ENCODE measurements around the gene UAP1L1. TPM values are rescaled to one million over a fixed set of nuclear protein-coding genes. Genes with fewer than 3 reads are reported as not detected.

The UAP1L1 gene
- total and polyA plus RNA-seq, 4 donors = 3.5 to 8.1 (median 5.3) TPM

DNA sequence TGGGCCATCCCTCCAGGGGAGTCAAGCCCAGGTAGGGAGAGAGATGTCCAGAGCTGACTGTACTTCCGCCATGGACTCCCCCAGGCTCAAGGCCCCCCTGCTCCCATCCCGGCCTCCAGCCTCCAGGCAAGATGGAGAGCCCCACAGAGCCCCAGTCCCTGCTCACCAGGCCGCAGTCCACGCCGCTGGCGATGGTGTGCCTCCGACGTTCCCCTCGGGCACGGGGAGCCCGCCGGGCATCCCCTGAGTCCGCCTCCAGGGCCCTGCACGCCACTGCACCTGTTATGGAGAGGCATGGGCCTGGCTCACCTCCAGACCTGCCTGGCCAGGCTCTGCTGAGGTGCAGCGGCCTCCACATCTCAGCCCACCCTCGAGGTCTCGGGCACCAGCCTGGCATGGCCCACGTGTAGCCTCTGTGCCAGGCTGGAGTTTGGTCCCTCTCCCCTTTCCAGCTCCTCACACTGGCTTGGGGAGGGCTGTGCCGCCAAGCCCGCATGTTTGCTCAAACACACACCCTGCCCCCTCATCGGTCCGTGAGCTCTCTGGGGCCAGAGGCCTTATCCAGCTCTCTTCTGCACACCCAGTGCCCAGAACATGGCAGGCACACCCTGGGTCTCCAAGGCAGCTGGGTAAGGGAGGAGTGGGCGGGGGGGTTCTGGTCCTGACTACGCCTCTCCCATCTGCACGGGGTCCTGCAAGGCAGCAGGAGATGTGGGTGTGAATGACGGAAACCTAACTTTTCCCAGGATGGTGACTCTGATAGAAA, 11.0 kb upstream of the UAP1L1 start:
- Histone ChIP-seq H3K36me3 (ENCODE audit: control insufficient read depth, insufficient read depth, low read length) (peaks cover 42% of the 10 kb centered on the region), H3K4me1 (ENCODE audit: control insufficient read depth, insufficient read depth, low read length) (peaks cover 48% of the 10 kb centered on the region), H3K27ac (ENCODE audit: low read depth, low read length) (no peak overlapping the region), H3K27me3 (ENCODE audit: control insufficient read depth, insufficient read depth, low read length) (peaks cover 6% of the 10 kb centered on the region), H3K9me3 (ENCODE audit: control insufficient read depth, insufficient read depth, low read length) (no peaks in the 10 kb centered on the region), H3K4me3 (ENCODE audit: low read depth, low read length) (no peak overlapping the region)
- DNase-seq (ENCODE audit: low read depth in 4 of 6, low spot score in 6 of 6) = no peak
- WGBS (ENCODE audit: insufficient coverage) = 96% methylated on average over 26 of the region's 26 CpGs

DNA sequence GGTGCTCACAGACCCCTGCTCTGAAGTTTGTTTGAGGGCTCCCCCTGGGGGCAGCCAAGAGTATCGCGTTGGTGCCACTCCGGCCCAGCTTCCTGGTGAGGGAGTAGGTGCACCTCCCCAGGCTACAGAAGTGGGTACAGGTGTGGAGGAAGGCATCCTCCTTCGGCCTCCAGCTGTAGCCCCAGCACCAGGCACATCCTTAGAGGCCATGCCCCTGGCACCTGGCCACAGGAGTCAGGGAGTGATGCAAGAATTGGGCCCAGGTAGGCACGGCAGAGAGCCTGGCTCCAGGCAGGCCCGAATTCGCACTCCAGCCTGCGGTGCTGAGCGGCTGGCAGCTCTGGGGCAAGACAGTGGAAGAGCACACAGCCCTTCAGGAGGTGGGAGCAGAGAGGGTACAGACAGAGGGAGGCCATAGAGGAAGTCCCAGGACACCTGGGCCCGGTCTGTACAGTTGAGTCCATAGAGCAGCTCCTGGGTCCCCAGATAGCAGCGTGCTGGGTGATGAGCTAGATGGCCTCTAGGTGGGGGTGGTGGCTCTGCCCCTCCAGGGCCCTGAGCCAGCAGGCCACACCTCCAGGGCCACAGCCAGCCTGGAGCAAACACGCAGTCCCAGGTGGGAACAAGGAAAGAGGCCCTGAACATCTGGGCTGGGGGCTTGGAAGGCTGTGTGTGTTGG, 9.3 kb upstream of the UAP1L1 start:
- no peak overlapping the region for H3K4me3 ChIP-seq (ENCODE audit: low read depth, low read length)
- peaks cover 55% of the 10 kb centered on the region for H3K4me1 ChIP-seq (ENCODE audit: control insufficient read depth, insufficient read depth, low read length)
- 61% methylated on average over 12 of the region's 12 CpGs for WGBS (ENCODE audit: insufficient coverage)
- no peaks in the 10 kb centered on the region for H3K9me3 ChIP-seq (ENCODE audit: control insufficient read depth, insufficient read depth, low read length)
- H3K27ac ChIP-seq (ENCODE audit: low read depth, low read length) = no peak overlapping the region
- peaks cover 6% of the 10 kb centered on the region for H3K27me3 ChIP-seq (ENCODE audit: control insufficient read depth, insufficient read depth, low read length)
- DNase-seq (ENCODE audit: low read depth in 4 of 6, low spot score in 6 of 6) = peak in 2 of 6 donors; percentile 75 to 84
- peaks cover 39% of the 10 kb centered on the region for H3K36me3 ChIP-seq (ENCODE audit: control insufficient read depth, insufficient read depth, low read length)

DNA sequence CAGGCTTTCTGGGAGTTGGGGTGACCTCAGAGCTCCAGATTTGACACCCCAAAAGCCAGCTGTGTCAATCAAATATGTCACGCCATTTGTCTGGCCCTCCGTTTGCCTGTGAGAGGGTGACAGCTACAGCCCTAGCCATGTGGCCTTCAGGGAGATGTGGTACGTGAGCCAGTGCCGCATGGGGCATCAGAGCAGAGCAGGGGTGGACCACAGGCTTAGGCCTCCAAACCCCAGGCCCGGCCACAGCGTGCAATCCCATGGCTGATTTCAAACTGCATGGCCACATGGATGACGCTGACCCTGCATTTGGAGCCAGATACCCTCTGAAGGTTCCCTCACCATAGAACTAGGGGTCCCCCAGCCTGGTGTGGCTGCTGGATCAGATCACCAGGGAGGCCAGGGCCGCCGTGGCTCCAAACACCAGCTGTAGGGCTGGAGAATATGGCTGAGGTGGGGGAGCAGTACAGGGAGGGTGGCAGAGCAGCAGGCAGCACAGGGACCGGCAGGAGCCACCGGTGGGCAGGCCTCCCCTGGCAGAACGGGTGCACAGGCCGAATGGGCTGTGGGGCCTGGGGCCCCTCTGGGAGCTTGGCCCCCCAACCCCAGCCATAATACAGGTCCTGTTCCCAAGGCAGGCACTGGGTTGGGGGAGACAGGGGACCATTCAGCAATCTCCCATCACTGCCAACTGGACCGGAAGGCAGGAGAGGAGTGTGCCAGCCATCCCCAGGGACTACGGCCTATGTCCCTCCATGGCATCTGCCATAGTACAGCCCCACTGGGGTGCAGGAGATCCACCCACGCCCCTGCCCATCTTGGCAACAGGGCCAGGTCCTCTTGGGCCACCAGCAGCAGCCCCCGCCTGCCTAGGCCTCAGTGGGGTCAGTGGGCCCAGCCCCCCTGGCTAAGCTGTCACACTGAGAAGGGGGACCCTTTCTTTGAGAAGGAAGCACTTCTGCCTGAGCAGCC, 8.5 kb upstream of the UAP1L1 start:
- peaks cover 31% of the 10 kb centered on the region for H3K36me3 ChIP-seq (ENCODE audit: control insufficient read depth, insufficient read depth, low read length)
- H3K4me3 ChIP-seq (ENCODE audit: low read depth, low read length) = peak overlapping the region; percentile 22
- whole genome bisulfite sequencing (ENCODE audit: insufficient coverage) = 64% methylated on average over 17 of the region's 17 CpGs
- no peaks in the 10 kb centered on the region for H3K9me3 ChIP-seq (ENCODE audit: control insufficient read depth, insufficient read depth, low read length)
- peaks cover 6% of the 10 kb centered on the region for H3K27me3 ChIP-seq (ENCODE audit: control insufficient read depth, insufficient read depth, low read length)
- no peak for DNase-seq (ENCODE audit: low read depth in 4 of 6, low spot score in 6 of 6)
- H3K27ac ChIP-seq (ENCODE audit: low read depth, low read length) = peak overlapping the region; percentile 27
- H3K4me1 ChIP-seq (ENCODE audit: control insufficient read depth, insufficient read depth, low read length) = peaks cover 47% of the 10 kb centered on the region

GRCh38 chr9:137069508-137070091, 7.7 kb upstream of the UAP1L1 start:
- no peak for DNase-seq (ENCODE audit: low read depth in 4 of 6, low spot score in 6 of 6)
- H3K4me1 ChIP-seq (ENCODE audit: control insufficient read depth, insufficient read depth, low read length) = peaks cover 40% of the 10 kb centered on the region
- peak overlapping the region; percentile 27 for H3K27ac ChIP-seq (ENCODE audit: low read depth, low read length)
- H3K36me3 ChIP-seq (ENCODE audit: control insufficient read depth, insufficient read depth, low read length) = peaks cover 26% of the 10 kb centered on the region
- 4% methylated on average over 52 of the region's 52 CpGs for WGBS (ENCODE audit: insufficient coverage)
- H3K4me3 ChIP-seq (ENCODE audit: low read depth, low read length) = peak overlapping the region; percentile 22
- peaks cover 6% of the 10 kb centered on the region for H3K27me3 ChIP-seq (ENCODE audit: control insufficient read depth, insufficient read depth, low read length)
- H3K9me3 ChIP-seq (ENCODE audit: control insufficient read depth, insufficient read depth, low read length) = no peaks in the 10 kb centered on the region

DNA sequence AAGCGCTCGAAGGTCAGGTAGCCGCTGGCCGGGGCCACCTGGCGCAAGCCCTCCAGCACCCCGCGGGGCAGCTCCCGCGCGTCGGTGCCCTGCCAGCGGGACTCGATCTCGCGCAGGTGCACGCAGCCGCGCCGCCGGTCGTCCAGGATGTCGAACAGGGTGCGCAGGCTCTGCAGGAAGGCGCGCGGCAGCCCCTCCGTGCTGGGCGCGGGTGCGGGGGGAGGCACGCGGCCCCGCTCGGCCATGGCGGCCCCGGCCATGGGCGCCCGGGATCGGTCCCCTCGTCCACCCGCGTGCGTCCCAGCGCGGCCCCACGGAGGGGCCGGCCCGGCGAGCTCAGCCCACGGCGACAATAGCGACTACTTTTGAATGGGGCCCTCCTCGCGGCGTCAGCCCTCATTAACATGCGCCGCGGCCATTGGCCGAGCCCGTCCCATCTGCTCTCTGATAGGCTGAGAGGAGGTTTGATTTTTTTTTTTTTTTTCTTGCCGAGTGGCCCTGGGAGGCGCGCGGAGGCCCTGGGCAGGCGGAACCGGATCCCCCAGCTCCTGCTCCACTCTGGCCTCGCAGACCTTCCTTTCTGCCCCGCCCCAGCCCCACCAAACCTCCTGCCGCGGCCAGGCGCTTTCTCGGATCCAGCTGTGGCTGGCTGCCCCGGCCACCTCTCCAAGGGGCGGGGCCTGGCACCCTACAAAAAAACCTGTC, 7.0 kb upstream of the UAP1L1 start, which contains the start of gene SAPCD2:
Gene SAPCD2, minus strand, starts transcription at position 357 of the 705 bp plus-strand sequence. Its CDS starts 97 bp downstream, at position 260.
- Histone ChIP-seq H3K9me3 (ENCODE audit: control insufficient read depth, insufficient read depth, low read length) (no peaks in the 10 kb centered on the region), H3K27me3 (ENCODE audit: control insufficient read depth, insufficient read depth, low read length) (peaks cover 6% of the 10 kb centered on the region), H3K4me3 (ENCODE audit: low read depth, low read length) (peak within 1 kb of the TSS; percentile 50), H3K27ac (ENCODE audit: low read depth, low read length) (peak within 1 kb of the TSS; percentile 91), H3K4me1 (ENCODE audit: control insufficient read depth, insufficient read depth, low read length) (peaks cover 40% of the 10 kb centered on the region), H3K36me3 (ENCODE audit: control insufficient read depth, insufficient read depth, low read length) (peaks cover 18% of the 10 kb centered on the region)
- WGBS (ENCODE audit: insufficient coverage) = under 1% methylated on average over 62 of the region's 74 CpGs
- DNase-seq (ENCODE audit: low read depth in 4 of 6, low spot score in 6 of 6) = peak in 5 of 6 donors; percentile 59 to 95 (median 72)

GRCh38 chr9:137070906-137071275, 6.4 kb upstream of the UAP1L1 start:
- Histone ChIP-seq H3K4me1 (ENCODE audit: control insufficient read depth, insufficient read depth, low read length) (peaks cover 40% of the 10 kb centered on the region), H3K27ac (ENCODE audit: low read depth, low read length) (peak overlapping the region; percentile 91), H3K27me3 (ENCODE audit: control insufficient read depth, insufficient read depth, low read length) (peaks cover 6% of the 10 kb centered on the region), H3K4me3 (ENCODE audit: low read depth, low read length) (peak overlapping the region; percentile 50), H3K9me3 (ENCODE audit: control insufficient read depth, insufficient read depth, low read length) (no peaks in the 10 kb centered on the region), H3K36me3 (ENCODE audit: control insufficient read depth, insufficient read depth, low read length) (peaks cover 13% of the 10 kb centered on the region)
- 26% methylated on average over 5 of the region's 6 CpGs for WGBS (ENCODE audit: insufficient coverage)
- DNase-seq (ENCODE audit: low read depth in 4 of 6, low spot score in 6 of 6) = peak in 2 of 6 donors; percentile 54 to 80

GRCh38 chr9:137071282-137071681, 6.0 kb upstream of the UAP1L1 start:
- peak overlapping the region; percentile 91 for H3K27ac ChIP-seq (ENCODE audit: low read depth, low read length)

GRCh38 chr9:137073992-137074399, 3.3 kb upstream of the UAP1L1 start:
- no peak for DNase-seq (ENCODE audit: low read depth in 4 of 6, low spot score in 6 of 6)
- Histone ChIP-seq H3K4me1 (ENCODE audit: control insufficient read depth, insufficient read depth, low read length) (peaks cover 47% of the 10 kb centered on the region), H3K27me3 (ENCODE audit: control insufficient read depth, insufficient read depth, low read length) (peaks cover 27% of the 10 kb centered on the region), H3K4me3 (ENCODE audit: low read depth, low read length) (no peak overlapping the region), H3K27ac (ENCODE audit: low read depth, low read length) (no peak overlapping the region), H3K9me3 (ENCODE audit: control insufficient read depth, insufficient read depth, low read length) (no peaks in the 10 kb centered on the region), H3K36me3 (ENCODE audit: control insufficient read depth, insufficient read depth, low read length) (no peaks in the 10 kb centered on the region)
- WGBS (ENCODE audit: insufficient coverage) = 91% methylated on average over 8 of the region's 8 CpGs

More at GRCh38 chr9:137071282-137071681, 6.0 kb upstream of the UAP1L1 start:
- Histone ChIP-seq H3K36me3 (ENCODE audit: control insufficient read depth, insufficient read depth, low read length) (peaks cover 9% of the 10 kb centered on the region), H3K9me3 (ENCODE audit: control insufficient read depth, insufficient read depth, low read length) (no peaks in the 10 kb centered on the region), H3K4me1 (ENCODE audit: control insufficient read depth, insufficient read depth, low read length) (peaks cover 40% of the 10 kb centered on the region), H3K4me3 (ENCODE audit: low read depth, low read length) (no peak overlapping the region), H3K27me3 (ENCODE audit: control insufficient read depth, insufficient read depth, low read length) (peaks cover 6% of the 10 kb centered on the region)
- 89% methylated on average over 2 of the region's 2 CpGs for WGBS (ENCODE audit: insufficient coverage)
- DNase-seq (ENCODE audit: low read depth in 4 of 6, low spot score in 6 of 6) = no peak

All from spinal cord (tissue), 10 donors.